RWPE1 (cell line): ENCODE measurements around the gene ZNF654.
A peak's percentile ranks its signal among the peaks of the same experiment; 100 is the strongest.
"Not testable (repeated sequence)": the region's sequence is repeated elsewhere in the genome, so short reads cannot be mapped to it uniquely, and the experiment has no call there.

Experiments
- CTCF ChIA-PET: fragments of 350-600 bp; sonication (Branson Sonifier 250); formaldehyde crosslinking; extraction: SDS; loops from one replicate; lab custom pipeline; 2021; lab: Yijun Ruan, JAX
- POLR2A ChIA-PET: fragments of 400-600 bp; formaldehyde crosslinking; extraction: SDS; loops from one replicate; lab custom pipeline; 2020; ENCODE audit warnings: antibody characterized with exemption; ENCODE audit not compliant: low non-redundant PET; lab: Yijun Ruan, JAX
- DNase-seq: peaks from one replicate; pipeline ENCODE4 v3.0.0; 2012; ENCODE audit warnings: low spot score
- H3K27ac ChIP-seq: fragments of 450-650 bp; 2 replicates; pipeline ENCODE4 v1.5.1; 2017
- TF ChIP-seq, protein P1 (sequence below): fragments of 450-650 bp; conservative IDR thresholded peaks from 2 replicates; pipeline ENCODE4 v1.5.1; 2017; ENCODE audit warnings: low read depth, mild to moderate bottlenecking

The ZNF654 gene

GRCh38 chr3:88168171-88168570, 109.1 kb downstream of the ZNF654 start:
- CTCF ChIA-PET, result interaction anchor here (0.7 kb wide), 1 partner anchor 1243 kb away, joined by 4 read pairs; no protein-coding TSS in a partner anchor

GRCh38 chr3:88180398-88180999, 121.4 kb downstream of the ZNF654 start:
- CTCF ChIA-PET, result interaction anchor here (0.6 kb wide), 2 partner anchors 51 to 1446 kb away, joined by 3 read pairs; no protein-coding TSS in a partner anchor
- TF ChIP-seq, protein P1, sequence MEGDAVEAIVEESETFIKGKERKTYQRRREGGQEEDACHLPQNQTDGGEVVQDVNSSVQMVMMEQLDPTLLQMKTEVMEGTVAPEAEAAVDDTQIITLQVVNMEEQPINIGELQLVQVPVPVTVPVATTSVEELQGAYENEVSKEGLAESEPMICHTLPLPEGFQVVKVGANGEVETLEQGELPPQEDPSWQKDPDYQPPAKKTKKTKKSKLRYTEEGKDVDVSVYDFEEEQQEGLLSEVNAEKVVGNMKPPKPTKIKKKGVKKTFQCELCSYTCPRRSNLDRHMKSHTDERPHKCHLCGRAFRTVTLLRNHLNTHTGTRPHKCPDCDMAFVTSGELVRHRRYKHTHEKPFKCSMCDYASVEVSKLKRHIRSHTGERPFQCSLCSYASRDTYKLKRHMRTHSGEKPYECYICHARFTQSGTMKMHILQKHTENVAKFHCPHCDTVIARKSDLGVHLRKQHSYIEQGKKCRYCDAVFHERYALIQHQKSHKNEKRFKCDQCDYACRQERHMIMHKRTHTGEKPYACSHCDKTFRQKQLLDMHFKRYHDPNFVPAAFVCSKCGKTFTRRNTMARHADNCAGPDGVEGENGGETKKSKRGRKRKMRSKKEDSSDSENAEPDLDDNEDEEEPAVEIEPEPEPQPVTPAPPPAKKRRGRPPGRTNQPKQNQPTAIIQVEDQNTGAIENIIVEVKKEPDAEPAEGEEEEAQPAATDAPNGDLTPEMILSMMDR, result peak; percentile 65
- POLR2A ChIA-PET, result no interaction called here

More at GRCh38 chr3:88168171-88168570, 109.1 kb downstream of the ZNF654 start:
- no peak overlapping the region for H3K27ac ChIP-seq
- POLR2A ChIA-PET, result no interaction called here
- TF ChIP-seq, protein P1, result no peak
- DNase-seq, result no peak

GRCh38 chr3:88182165-88182918, 123.3 kb downstream of the ZNF654 start:
- CTCF ChIA-PET, result interaction anchor here (0.6 kb wide), 1 partner anchor 843 kb away, joined by 3 read pairs; no protein-coding TSS in a partner anchor
- POLR2A ChIA-PET, DNase-seq, H3K27ac ChIP-seq: not testable (repeated sequence)

More at GRCh38 chr3:88180398-88180999, 121.4 kb downstream of the ZNF654 start:
- peak; percentile 8 for DNase-seq
- H3K27ac ChIP-seq, result no peak overlapping the region

GRCh38 chr3:88188436-88188835, 129.4 kb downstream of the ZNF654 start:
- POLR2A ChIA-PET, result no interaction called here
- CTCF ChIA-PET, result no interaction called here
- TF ChIP-seq, protein P1, result no peak
- DNase-seq, result no peak
- no peak overlapping the region for H3K27ac ChIP-seq

GRCh38 chr3:88189361-88189810, 130.3 kb downstream of the ZNF654 start:
- DNase-seq, result no peak
- POLR2A ChIA-PET, result no interaction called here
- TF ChIP-seq, protein P1, result no peak
- CTCF ChIA-PET, result interaction anchor here (0.5 kb wide), 1 partner anchor 1487 kb away, joined by 3 read pairs; no protein-coding TSS in a partner anchor
- no peak overlapping the region for H3K27ac ChIP-seq

GRCh38 chr3:88191872-88192409, 132.9 kb downstream of the ZNF654 start:
- no peak overlapping the region for H3K27ac ChIP-seq
- ChIA-PET CTCF (no interaction called here), POLR2A (no interaction called here)
- TF ChIP-seq, protein P1, result no peak
- no peak for DNase-seq
